ENCODE data around the gene SLC29A3.
"Not testable (repeated sequence)": the region's sequence is repeated elsewhere in the genome, so short reads cannot be mapped to it uniquely, and the experiment has no call there.

Gene SLC29A3

GRCh38 chr10:71284544-71285179 is 34.4 kb upstream of the SLC29A3 start:
- no peak for DNase-seq (ENCODE audit: low spot score)

- peak; percentile 6 for DNase-seq (ENCODE audit: low spot score)
Observed at GRCh38 chr10:71285180-71285545, 33.9 kb upstream of the SLC29A3 start.

GRCh38 chr10:71285986-71286385 is 33.1 kb upstream of the SLC29A3 start:
- no peak for DNase-seq (ENCODE audit: low spot score)

- no peak for DNase-seq (ENCODE audit: low spot score)
Observed at GRCh38 chr10:71286521-71287294, 32.4 kb upstream of the SLC29A3 start.

GRCh38 chr10:71287456-71287855 is 31.6 kb upstream of the SLC29A3 start:
- no peak for DNase-seq (ENCODE audit: low spot score)

- no peak for DNase-seq (ENCODE audit: low spot score)
Observed at GRCh38 chr10:71288461-71288860, 30.6 kb upstream of the SLC29A3 start.

GRCh38 chr10:71289421-71290130 is 29.5 kb upstream of the SLC29A3 start:
- DNase-seq (ENCODE audit: low spot score): no peak

- no peak for DNase-seq (ENCODE audit: low spot score)
Observed at GRCh38 chr10:71290331-71290730, 28.7 kb upstream of the SLC29A3 start.

- no peak for DNase-seq (ENCODE audit: low spot score)
Observed at GRCh38 chr10:71290806-71291527, 28.1 kb upstream of the SLC29A3 start.

GRCh38 chr10:71291528-71291900 is 27.5 kb upstream of the SLC29A3 start:
- no peak for DNase-seq (ENCODE audit: low spot score)

GRCh38 chr10:71292624-71293445 is 26.2 kb upstream of the SLC29A3 start:
- no peak for DNase-seq (ENCODE audit: low spot score)

GRCh38 chr10:71293446-71294084 is 25.5 kb upstream of the SLC29A3 start:
- no peak for DNase-seq (ENCODE audit: low spot score)

GRCh38 chr10:71294091-71294561 is 24.9 kb upstream of the SLC29A3 start:
- DNase-seq (ENCODE audit: low spot score): no peak

- DNase-seq (ENCODE audit: low spot score): no peak
Observed at GRCh38 chr10:71294856-71295255, 24.2 kb upstream of the SLC29A3 start.

GRCh38 chr10:71295641-71296040 is 23.4 kb upstream of the SLC29A3 start:
- no peak for DNase-seq (ENCODE audit: low spot score)

- no peak for DNase-seq (ENCODE audit: low spot score)
Observed at GRCh38 chr10:71296086-71296485, 23.0 kb upstream of the SLC29A3 start.

GRCh38 chr10:71296811-71297210 is 22.2 kb upstream of the SLC29A3 start:
- DNase-seq (ENCODE audit: low spot score): not testable (repeated sequence)

GRCh38 chr10:71297343-71297742 is 21.7 kb upstream of the SLC29A3 start:
- no peak for DNase-seq (ENCODE audit: low spot score)

GRCh38 chr10:71299071-71299785 is 19.8 kb upstream of the SLC29A3 start:
- DNase-seq (ENCODE audit: low spot score): no peak
